Tibial nerve (tissue), 4 donors: Measurements from ENCODE around the gene CYSLTR2. TPM values are rescaled to one million over a fixed set of nuclear protein-coding genes. Genes with fewer than 3 reads are reported as not detected.

Source experiments
- DNase-seq, 2 donors: peaks; one replicate each; pipeline ENCODE4 v3.0.0-alpha.2; 2019; ENCODE audit warnings: low spot score in 2 of 2
- H3K27ac ChIP-seq, 4 donors: fragments of 200-600 bp; sonication (generic) in 3 of 4; one replicate each; pipeline ENCODE4 v1.5.1; 2017 to 2019; ENCODE audit warnings: mild to moderate bottlenecking in 1 of 4
- H3K27me3 ChIP-seq, 2 donors: fragments of 200-600 bp; sonication (generic) in 1 of 2; one replicate each; pipeline versions ENCODE4 v1.5.1 to v1.6.0; 2017 to 2019
- H3K36me3 ChIP-seq, 3 donors: fragments of 200-600 bp; sonication (generic); one replicate each; pipeline ENCODE4 v1.5.1; 2018 to 2019
- H3K4me1 ChIP-seq, 4 donors: fragments of 200-600 bp; sonication (generic) in 3 of 4; one replicate each; pipeline ENCODE4 v1.5.1; 2017 to 2019
- H3K4me3 ChIP-seq, 4 donors: fragments of 200-600 bp; sonication (generic) in 3 of 4; one replicate each; pipeline ENCODE4 v1.5.1; 2017 to 2019; ENCODE audit warnings: mild to moderate bottlenecking in 1 of 4, moderate library complexity in 1 of 4
- H3K9me3 ChIP-seq, 4 donors: fragments of 200-600 bp; sonication (generic) in 3 of 4; one replicate each; pipeline ENCODE4 v1.5.1; 2017 to 2019
- EP300 ChIP-seq, 2 donors: sonication (generic); formaldehyde crosslinking; IDR thresholded peaks; one replicate each; pipeline ENCODE4 v1.6.1; 2017; ENCODE audit warnings: antibody characterized with exemption in 2 of 2, mild to moderate bottlenecking in 1 of 2
- POLR2A ChIP-seq, 2 donors: fragments of 450-650 bp; IDR thresholded peaks; one replicate each; pipeline ENCODE4 v1.6.1; 2017; ENCODE audit warnings: antibody characterized with exemption in 2 of 2, mild to moderate bottlenecking in 2 of 2, moderate library complexity in 2 of 2
- WGBS, 2 donors: methylation state at CpG; one replicate each; pipeline ENCODE4 v1.1.5; 2018; 5-methylcytosine and 5-hydroxymethylcytosine counted together
- total RNA-seq, 4 donors: library from RNA; depleted of rRNA; stranded (reverse); fragments of >200 nt; gene quantifications; one replicate each; pipeline ENCODE4 v1.1.0, GENCODE V29; 2016
- TF ChIP-seq, protein P1 (sequence below), 5 experiments: fragments of 200-600 bp in 3 of 5; fragments of 450-650 bp in 2 of 5; sonication (generic) in 3 of 5; IDR thresholded peaks; one replicate each; pipeline ENCODE4 v1.5.1; 2016 to 2019; ENCODE audit warnings: antibody characterized with exemption in 5 of 5, mild to moderate bottlenecking in 3 of 5, moderate library complexity in 2 of 5

Gene CYSLTR2
- total RNA-seq, 4 donors from 2014 or later: 0.22 TPM; not detected in 3

DNA sequence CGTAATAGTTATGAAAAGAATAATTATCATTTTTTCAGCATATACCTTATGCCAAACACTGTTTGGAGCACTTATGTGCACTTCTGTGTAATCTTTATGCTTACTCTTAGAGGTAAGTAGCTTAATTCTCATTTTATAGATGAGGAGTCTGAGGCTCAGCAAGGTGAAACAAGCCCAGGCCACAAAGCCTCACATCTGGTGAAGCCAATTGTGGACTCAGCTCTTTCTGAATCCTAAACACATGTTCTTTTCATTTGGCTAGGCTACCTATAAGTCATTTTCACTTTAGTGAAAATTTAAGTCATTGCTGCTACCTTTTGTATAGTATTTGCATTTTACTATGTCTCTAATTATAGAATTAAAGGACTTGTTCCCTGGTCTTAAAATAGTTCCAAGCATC lies 84.0 kb downstream of the CYSLTR2 start:
- TF ChIP-seq POLR2A (IDR thresholded peaks at IDR 0.05) (no peak), EP300 (IDR thresholded peaks at IDR 0.05) (no peak)
- TF ChIP-seq, protein P1, sequence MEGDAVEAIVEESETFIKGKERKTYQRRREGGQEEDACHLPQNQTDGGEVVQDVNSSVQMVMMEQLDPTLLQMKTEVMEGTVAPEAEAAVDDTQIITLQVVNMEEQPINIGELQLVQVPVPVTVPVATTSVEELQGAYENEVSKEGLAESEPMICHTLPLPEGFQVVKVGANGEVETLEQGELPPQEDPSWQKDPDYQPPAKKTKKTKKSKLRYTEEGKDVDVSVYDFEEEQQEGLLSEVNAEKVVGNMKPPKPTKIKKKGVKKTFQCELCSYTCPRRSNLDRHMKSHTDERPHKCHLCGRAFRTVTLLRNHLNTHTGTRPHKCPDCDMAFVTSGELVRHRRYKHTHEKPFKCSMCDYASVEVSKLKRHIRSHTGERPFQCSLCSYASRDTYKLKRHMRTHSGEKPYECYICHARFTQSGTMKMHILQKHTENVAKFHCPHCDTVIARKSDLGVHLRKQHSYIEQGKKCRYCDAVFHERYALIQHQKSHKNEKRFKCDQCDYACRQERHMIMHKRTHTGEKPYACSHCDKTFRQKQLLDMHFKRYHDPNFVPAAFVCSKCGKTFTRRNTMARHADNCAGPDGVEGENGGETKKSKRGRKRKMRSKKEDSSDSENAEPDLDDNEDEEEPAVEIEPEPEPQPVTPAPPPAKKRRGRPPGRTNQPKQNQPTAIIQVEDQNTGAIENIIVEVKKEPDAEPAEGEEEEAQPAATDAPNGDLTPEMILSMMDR (IDR thresholded peaks at IDR 0.05): no peak
- Histone ChIP-seq H3K4me3 (no peak overlapping the region), H3K4me1 (peaks cover 0 to 7% (median 0%) of the 10 kb centered on the region in 4 donors), H3K27ac (no peak overlapping the region), H3K9me3 (no peaks in the 10 kb centered on the region), H3K36me3 (no peaks in the 10 kb centered on the region), H3K27me3 (no peaks in the 10 kb centered on the region)
- 93 to 97% methylated on average over 1 of the region's 1 CpG for WGBS, 2 donors
- DNase-seq: no peak

GRCh38 chr13:48738311-48738710 lies 84.6 kb downstream of the CYSLTR2 start:
- H3K4me1 ChIP-seq: peaks cover 0 to 7% (median 0%) of the 10 kb centered on the region in 4 donors
- no peaks in the 10 kb centered on the region for H3K9me3 ChIP-seq
- WGBS, 2 donors: 19 to 39% methylated on average over 6 of the region's 6 CpGs
- DNase-seq: no peak
- H3K36me3 ChIP-seq: no peaks in the 10 kb centered on the region
- no peak overlapping the region for H3K4me3 ChIP-seq
- TF ChIP-seq POLR2A (IDR thresholded peaks at IDR 0.05) (no peak), EP300 (IDR thresholded peaks at IDR 0.05) (no peak)
- TF ChIP-seq, protein P1 (IDR thresholded peaks at IDR 0.05): no peak
- no peaks in the 10 kb centered on the region for H3K27me3 ChIP-seq
- H3K27ac ChIP-seq: no peak overlapping the region

GRCh38 chr13:48739386-48739964 lies 85.7 kb downstream of the CYSLTR2 start:
- no peak for DNase-seq
- Histone ChIP-seq H3K4me3 (no peak overlapping the region), H3K27ac (no peak overlapping the region), H3K9me3 (no peaks in the 10 kb centered on the region), H3K36me3 (no peaks in the 10 kb centered on the region), H3K4me1 (peaks cover 0 to 7% (median 0%) of the 10 kb centered on the region in 4 donors), H3K27me3 (no peaks in the 10 kb centered on the region)
- TF ChIP-seq EP300 (IDR thresholded peaks at IDR 0.05): no peak
- WGBS, 2 donors: 56 to 61% methylated on average over 9 of the region's 9 CpGs

GRCh38 chr13:48741377-48741776 lies 87.6 kb downstream of the CYSLTR2 start:
- DNase-seq: no peak
- Histone ChIP-seq H3K4me1 (peaks cover 0 to 7% (median 0%) of the 10 kb centered on the region in 4 donors), H3K4me3 (no peak overlapping the region), H3K9me3 (no peaks in the 10 kb centered on the region), H3K27ac (no peak overlapping the region), H3K27me3 (no peaks in the 10 kb centered on the region), H3K36me3 (no peaks in the 10 kb centered on the region)
- no peak for TF ChIP-seq EP300 (IDR thresholded peaks at IDR 0.05)
- TF ChIP-seq, protein P1 (IDR thresholded peaks at IDR 0.05): no peak
- no peak for TF ChIP-seq POLR2A (IDR thresholded peaks at IDR 0.05)
- 17 to 26% methylated on average over 2 of the region's 2 CpGs for WGBS, 2 donors

GRCh38 chr13:48746821-48747220 lies 93.1 kb downstream of the CYSLTR2 start:
- no peak overlapping the region for H3K4me3 ChIP-seq
- TF ChIP-seq POLR2A (IDR thresholded peaks at IDR 0.05) (no peak), EP300 (IDR thresholded peaks at IDR 0.05) (no peak)
- TF ChIP-seq, protein P1 (IDR thresholded peaks at IDR 0.05): no peak
- DNase-seq: no peak
- no peaks in the 10 kb centered on the region for H3K27me3 ChIP-seq
- H3K27ac ChIP-seq: no peak overlapping the region
- no peaks in the 10 kb centered on the region for H3K9me3 ChIP-seq
- WGBS, 2 donors: 63 to 83% methylated on average over 1 of the region's 1 CpG
- no peaks in the 10 kb centered on the region for H3K36me3 ChIP-seq
- peaks cover 0 to 28% (median 16%) of the 10 kb centered on the region in 4 donors for H3K4me1 ChIP-seq
